HG02852 (cell line): ENCODE measurements around the gene NAPG.
"Not testable (repeated sequence)": the region's sequence is repeated elsewhere in the genome, so short reads cannot be mapped to it uniquely, and the experiment has no call there.

ENCODE experiments used
- ATAC-seq: cut with Tn5 transposase; IDR thresholded peaks from one replicate; pipeline ENCODE4 v1.9.1; 2021; ENCODE audit warnings: mild to moderate bottlenecking, moderate library complexity; ENCODE audit not compliant: unreplicated experiment

Gene NAPG

DNA sequence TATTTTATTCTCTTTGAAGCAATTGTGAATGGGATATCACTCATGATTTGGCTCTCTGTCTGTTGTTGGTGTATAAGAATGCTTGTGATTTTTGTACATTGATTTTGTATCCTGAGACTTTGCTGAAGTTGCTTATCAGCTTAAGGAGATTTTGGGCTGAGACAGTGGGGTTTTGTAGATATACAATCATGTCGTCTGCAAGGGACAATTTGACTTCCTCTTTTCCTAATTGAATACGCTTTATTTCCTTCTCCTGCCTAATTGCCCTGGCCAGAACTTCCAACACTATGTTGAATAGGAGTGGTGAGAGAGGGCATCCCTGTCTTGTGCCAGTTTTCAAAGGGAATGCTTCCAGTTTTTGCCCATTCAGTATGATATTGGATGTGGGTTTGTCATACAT, 48.6 kb downstream of the NAPG start:
- not testable (repeated sequence) for ATAC-seq

DNA sequence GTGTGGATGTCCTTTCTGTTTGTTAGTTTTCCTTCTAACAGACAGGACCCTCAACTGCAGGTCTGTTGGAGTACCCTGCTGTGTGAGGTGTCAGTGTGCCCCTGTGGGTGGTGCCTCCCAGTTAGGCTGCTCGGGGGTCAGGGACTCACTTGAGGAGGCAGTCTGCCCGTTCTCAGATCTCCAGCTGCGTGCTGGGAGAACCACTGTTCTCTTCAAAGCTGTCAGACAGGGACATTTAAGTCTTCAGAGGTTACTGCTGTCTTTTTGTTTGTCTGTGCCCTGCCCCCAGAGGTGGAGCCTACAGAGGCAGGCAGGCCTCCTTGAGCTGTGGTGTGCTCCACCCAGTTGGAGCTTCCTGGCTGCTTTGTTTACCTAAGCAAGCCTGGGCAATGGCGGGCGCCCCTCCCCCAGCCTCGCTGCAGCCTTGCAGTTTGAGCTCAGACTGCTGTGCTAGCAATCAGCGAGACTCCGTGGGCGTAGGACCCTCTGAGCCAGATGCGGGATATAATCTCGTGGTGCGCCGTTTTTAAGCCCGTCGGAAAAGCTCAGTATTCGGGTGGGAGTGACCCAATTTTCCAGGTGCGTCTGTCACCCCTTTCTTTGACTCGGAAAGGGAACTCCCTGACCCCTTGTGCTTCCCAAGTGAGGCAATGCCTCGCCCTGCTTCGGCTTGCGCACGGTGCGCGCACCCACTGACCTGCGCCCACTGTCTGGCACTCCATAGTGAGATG, 52.2 kb downstream of the NAPG start:
- not testable (repeated sequence) for ATAC-seq

DNA sequence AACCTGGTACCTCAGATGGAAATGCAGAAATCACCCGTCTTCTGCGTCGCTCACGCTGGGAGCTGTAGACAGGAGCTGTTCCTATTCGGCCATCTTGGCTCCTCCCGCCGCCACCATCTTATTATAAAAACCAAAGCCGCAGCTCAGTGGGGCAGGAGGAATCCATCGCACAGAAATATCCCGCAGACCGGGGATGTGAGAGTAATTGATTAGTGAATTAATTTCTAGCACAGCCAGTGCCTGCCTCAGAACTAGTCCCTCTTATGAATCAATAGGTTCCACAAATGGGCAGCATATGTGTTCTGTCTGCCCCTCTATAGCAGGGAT, 52.7 kb downstream of the NAPG start:
- ATAC-seq: not testable (repeated sequence)

DNA sequence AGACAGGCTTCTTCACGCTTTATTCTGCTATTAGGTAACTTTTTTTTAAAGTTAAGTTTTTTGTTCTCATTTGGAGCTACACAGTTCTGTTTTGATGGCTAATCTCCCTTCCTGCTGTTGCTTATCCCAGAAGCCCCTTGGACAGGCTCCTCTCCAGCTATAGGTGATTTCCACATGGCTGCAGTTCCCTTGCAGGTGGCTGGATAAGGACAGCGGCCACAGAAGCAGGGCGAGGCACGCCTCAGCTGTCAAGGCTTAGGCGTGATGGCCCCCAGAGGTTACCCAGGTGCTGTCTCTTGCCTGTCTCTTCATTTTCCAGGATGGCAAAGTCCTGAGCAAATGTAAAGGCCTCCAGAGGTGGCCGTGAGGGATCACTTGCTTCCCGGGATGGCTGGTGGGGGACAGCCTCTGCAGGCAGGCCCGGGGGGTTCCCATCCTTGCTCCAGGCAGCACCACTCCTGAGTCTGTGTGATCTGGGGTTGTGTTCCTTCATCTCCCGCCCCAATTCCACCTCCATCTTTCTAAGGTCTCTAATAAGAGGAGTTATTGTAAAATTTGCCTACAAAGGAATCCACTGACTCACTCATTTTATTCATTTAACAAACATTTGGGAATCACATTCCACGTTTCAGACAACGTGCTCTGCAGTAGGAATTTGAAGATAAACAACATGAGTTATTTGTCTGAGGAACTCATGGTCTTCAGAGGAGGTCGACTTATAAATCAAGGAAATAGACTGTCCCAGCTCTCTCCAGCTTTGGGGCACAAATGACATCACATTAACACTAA, 53.4 kb downstream of the NAPG start:
- ATAC-seq: no peak

DNA sequence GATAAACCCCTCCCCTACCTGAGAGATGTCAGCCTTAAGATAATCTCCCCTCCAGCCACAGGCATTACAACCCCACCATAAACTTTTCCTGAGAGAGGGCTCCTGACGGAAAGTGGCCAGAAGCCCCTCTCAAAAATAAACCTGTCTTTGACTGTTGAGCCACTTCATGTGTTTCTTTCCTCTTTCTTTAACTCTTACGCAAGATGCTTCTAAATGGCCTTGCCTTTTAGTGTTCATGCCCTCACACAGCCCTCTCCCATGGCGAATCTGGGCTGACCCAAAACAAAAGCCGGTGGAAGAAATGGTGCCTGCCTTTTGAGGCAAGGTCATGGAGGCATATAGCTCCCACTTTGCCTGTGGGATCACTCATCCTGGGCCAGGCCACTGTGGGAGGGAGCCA, 54.4 kb downstream of the NAPG start:
- ATAC-seq: no peak

DNA sequence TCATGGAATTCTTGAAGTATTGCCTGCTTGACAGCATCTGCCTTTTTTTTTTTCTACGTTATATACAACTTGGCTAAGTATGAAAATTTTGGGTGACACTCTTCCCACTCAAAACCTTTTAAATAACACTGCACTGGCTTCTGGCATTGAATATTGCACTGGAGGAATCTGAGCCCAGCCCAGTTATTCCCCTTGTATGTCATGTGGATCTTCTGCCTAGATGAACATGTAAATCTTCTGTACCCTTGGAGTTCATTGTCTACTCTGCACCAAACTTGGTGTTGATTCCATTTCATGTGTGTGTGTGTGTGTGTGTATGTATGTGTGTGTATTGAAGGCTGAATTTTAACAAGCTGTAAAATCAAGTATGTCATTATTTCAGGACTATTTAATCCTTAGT, 59.4 kb downstream of the NAPG start:
- no peak for ATAC-seq

DNA sequence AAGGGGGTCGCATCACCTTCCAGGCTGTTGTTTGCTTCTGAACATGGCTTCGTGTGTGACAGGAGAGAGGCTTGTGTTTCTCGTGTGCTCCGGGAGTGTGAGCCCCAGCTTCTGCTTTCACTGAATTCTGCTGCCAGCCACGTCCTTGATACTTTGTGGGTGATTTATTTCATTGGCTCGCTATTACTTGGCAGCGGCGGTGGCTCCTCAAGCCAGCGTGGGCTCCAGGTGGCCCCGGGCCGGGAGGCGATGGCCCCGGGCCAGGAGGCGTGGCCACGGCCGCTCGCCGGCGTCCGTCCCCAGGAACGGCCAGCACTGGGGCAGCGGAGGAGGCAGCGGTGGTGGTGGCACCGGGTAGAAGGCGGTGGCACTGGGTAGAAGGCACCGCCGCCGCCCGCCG, 63.1 kb downstream of the NAPG start:
- ATAC-seq: no peak

DNA sequence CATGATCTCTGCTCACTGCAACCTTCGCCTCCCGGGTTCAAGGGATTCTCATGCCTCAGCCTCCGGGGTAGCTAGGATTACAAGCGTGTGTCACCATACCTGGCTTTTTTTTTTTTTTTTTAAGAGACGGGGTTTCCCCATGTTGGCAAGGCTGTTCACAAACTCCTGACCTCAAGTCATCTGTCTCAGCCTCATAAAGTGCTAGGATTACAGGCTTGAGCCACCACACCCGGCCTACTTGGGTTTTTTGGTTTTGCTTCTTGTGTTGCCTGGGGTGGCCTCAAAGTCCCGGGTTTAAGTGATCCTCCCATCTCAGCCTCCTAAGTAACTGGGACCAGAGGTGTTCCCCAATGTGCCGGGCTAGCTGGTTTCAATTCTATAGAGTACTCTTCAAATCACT, 64.6 kb downstream of the NAPG start:
- no peak for ATAC-seq

DNA sequence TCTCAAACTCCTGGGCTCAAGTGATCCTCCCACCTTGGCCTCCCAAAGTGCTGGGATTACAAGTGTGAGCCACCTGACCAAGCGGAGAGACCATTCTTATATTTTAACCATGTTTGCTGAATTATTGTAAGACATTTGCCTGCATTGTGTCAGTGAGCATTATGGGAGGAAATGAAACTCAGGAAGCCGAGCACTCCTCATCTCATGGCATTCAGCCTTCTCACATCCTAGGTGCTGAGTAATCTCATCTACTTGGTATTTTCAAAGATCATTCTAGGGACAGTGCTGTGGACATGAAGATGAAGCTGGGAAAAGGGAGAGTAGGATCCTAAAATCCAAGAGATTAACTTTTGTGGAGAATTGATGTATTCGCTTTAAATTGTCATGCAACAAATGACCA, 66.1 kb downstream of the NAPG start:
- ATAC-seq: no peak

DNA sequence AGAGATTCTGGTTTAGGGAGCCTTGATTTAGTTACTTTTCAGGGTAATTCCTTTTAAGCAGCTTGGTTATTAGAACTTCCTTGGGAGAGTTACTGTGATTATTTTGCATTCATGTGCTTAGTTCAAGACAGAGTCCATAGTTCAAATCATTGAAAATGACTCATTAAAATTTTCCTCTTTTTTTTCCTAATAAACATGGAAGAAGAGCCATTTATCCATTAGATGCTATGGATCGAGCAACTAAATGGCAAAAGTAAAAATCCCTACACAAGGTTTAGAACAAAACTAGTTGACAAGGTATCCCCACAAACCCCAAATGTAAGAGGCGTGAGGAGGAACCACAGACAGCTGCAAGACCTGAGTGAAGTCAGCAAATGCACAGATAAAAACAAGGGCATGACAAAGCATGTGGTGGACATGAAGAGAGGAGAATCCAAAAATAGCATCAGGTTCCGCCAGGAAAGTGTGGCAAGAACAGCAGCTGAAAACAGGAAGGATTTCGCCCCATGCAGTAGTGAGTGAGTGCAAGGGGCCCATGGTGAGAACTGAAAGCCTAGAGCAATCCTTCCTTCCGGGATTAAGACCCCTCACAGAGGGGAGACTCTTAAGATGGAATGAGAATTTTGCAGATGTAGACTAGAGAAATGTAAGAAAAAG, 67.7 kb downstream of the NAPG start:
- ATAC-seq: not testable (repeated sequence)

DNA sequence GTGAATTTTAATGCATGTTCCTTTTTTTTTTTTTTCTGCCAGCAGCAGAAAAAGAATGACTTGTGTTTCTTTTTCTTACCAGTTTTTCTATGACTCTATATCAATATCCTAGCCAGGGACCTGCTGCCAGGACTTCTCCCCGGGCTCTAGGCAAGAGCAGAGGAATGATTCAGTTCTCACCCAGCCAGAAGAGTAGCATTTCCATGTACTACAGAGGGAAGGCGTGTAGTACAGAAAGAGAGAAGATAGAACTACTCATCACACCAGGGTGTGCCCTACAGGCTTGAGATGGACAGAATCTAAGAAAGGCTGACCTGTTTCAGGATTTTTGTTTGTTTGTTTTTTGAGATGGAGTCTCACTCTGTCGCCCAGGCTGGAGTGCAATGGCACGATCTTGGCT, 70.1 kb downstream of the NAPG start:
- not testable (repeated sequence) for ATAC-seq

DNA sequence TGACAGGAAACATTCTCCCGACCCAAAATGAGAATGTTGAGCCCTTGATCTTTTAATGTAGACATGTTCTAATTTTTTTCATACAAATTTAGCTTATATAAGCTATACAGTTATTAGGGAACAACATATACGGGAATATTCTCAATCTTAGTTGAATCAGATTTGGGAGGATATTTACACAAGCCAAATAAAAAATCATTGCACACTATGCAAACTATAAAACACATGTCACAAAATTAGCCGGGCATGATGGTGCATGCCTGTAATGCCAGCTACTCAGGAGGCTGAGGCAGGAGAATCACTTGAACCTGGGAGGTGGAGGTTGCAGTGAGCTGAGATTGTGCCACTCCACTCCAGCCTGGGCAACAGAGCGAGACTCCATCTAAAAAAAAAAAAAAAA, 71.9 kb downstream of the NAPG start:
- ATAC-seq: not testable (repeated sequence)

DNA sequence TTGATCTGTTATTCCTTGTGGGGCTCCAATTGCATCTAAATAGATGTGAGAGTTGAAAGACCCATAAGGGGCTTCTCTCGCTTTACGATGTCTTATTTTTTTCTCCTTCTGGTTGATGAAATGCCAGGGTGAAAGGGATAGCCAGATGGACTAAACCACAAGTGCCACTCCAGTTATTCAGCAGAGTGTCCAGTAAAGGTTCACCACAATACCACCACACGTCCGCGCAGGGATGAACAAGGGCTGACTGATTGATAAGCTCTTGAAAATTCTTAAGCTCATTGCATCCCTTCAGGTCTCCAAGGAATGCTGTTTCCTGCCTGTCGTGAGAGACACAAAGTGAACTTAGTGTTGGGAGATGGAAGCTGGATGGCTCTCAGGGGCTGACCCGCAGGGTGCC, 74.9 kb downstream of the NAPG start:
- ATAC-seq: not testable (repeated sequence)
